SK-N-SH (cell line): ENCODE data around the gene IL10RB.

Source experiments
- CHD2 ChIP-seq: fragments of 150-350 bp; IDR thresholded peaks from 2 replicates; pipeline ENCODE4 v1.6.1; 2018; ENCODE audit warnings: low read length; ENCODE audit not compliant: partially characterized antibody
- CTCF ChIP-seq: fragments of 200-600 bp; sonication (generic); IDR thresholded peaks from 2 replicates; pipeline ENCODE4 v1.6.1; 2017; ENCODE audit warnings: antibody characterized with exemption, mild to moderate bottlenecking, moderate library complexity
- EZH2phosphoT487 ChIP-seq: fragments of 200-600 bp; sonication (generic); IDR thresholded peaks from 2 replicates; pipeline ENCODE4 v1.6.1; 2017; ENCODE audit warnings: low read depth, mixed run types, mild to moderate bottlenecking, antibody characterized with exemption, moderate library complexity, borderline replicate concordance
- FOXJ3 ChIP-seq: sonication (generic); formaldehyde crosslinking; IDR thresholded peaks from 2 replicates; pipeline ENCODE4 v1.5.1; 2020; ENCODE audit warnings: mild to moderate bottlenecking, missing genetic modification reagents
- FOXM1 ChIP-seq: IDR thresholded peaks from 2 replicates; pipeline ENCODE4 v1.4.0; 2012; ENCODE audit warnings: low read depth, mild to moderate bottlenecking
- GABPA ChIP-seq: IDR thresholded peaks from 2 replicates; pipeline ENCODE4 v1.4.0; 2012; ENCODE audit warnings: low read depth, mild to moderate bottlenecking
- GATA2 ChIP-seq: sonication (generic); formaldehyde crosslinking; IDR thresholded peaks from 2 replicates; pipeline ENCODE4 v1.5.0; 2020; ENCODE audit warnings: mild to moderate bottlenecking, missing genetic modification reagents
- IRF3 ChIP-seq: fragments of 150-350 bp; IDR thresholded peaks from 2 replicates; pipeline ENCODE4 v1.6.1; 2016; ENCODE audit warnings: mild to moderate bottlenecking, low read depth, low read length
- NFIC ChIP-seq: IDR thresholded peaks from 2 replicates; pipeline ENCODE4 v1.4.0; 2012; ENCODE audit warnings: borderline replicate concordance
- POLR2AphosphoS5 ChIP-seq: IDR thresholded peaks from 2 replicates; pipeline ENCODE4 v1.6.1; 2012; ENCODE audit warnings: low read depth, low read length
- RCOR1 ChIP-seq: fragments of 150-350 bp; IDR thresholded peaks from 2 replicates; pipeline ENCODE4 v1.6.1; 2017; ENCODE audit warnings: antibody characterized with exemption, low read length
- SIN3A ChIP-seq: IDR thresholded peaks from 2 replicates; pipeline ENCODE4 v1.6.1; 2012; ENCODE audit warnings: low read depth, mild to moderate bottlenecking, low read length, moderate library complexity, borderline replicate concordance
- USF2 ChIP-seq: fragments of 150-350 bp; IDR thresholded peaks from 2 replicates; pipeline ENCODE4 v1.6.1; 2017; ENCODE audit warnings: antibody characterized with exemption, low read length, low read depth, borderline replicate concordance
- YY1 ChIP-seq: IDR thresholded peaks from 2 replicates; pipeline ENCODE4 v1.4.0; 2012; ENCODE audit warnings: low read depth, mild to moderate bottlenecking

GRCh38 chr21:33286076-33286475 is 19.9 kb downstream of the IL10RB start:
- TF ChIP-seq CTCF (no peak), FOXM1 (no peak), CHD2 (no peak), FOXJ3 (CRISPR knock-in tag) (no peak), USF2 (no peak), GATA2 (CRISPR knock-in tag) (no peak), YY1 (no peak), NFIC (no peak), POLR2AphosphoS5 (no peak), EZH2phosphoT487 (no peak), RCOR1 (no peak), GABPA (no peak), SIN3A (no peak), IRF3 (no peak)
